A549 (cell line): ENCODE results near the gene PARP6. TPM values are rescaled to one million over a fixed set of nuclear protein-coding genes. Genes with fewer than 3 reads are reported as not detected.
"Not testable (repeated sequence)": the region's sequence is repeated elsewhere in the genome, so short reads cannot be mapped to it uniquely, and the experiment has no call there.

Experiments used
- ATAC-seq, 2 experiments: fragments of 200-7000 bp in 1 of 2; fragments of >200 bp in 1 of 2; cut with Nextera tagmentation in 1 of 2; cut with Tn5 transposase in 1 of 2; 3 replicates each; pipeline versions ENCODE4 v1.8.0 to v1.9.1; 2018 to 2020; ENCODE audit warnings: mild to moderate bottlenecking in 1 of 2, moderate library complexity in 1 of 2
- CTCF ChIA-PET: fragments of 300-600 bp; sonication (Branson Sonifier 250); formaldehyde crosslinking; extraction: SDS; loops from one replicate; lab custom pipeline; 2021; ENCODE audit warnings: antibody characterized with exemption, inconsistent platforms; lab: Yijun Ruan, JAX
- POLR2A ChIA-PET: fragments of 350-600 bp; formaldehyde crosslinking; extraction: SDS; loops from one replicate; lab custom pipeline; 2021; ENCODE audit warnings: antibody characterized with exemption, inconsistent platforms; lab: Yijun Ruan, JAX
- DNase-seq, 2 experiments: peaks; one replicate each; pipeline versions ENCODE4 v3.0.0 to v3.0.0-alpha.2; 2011 to 2016; ENCODE audit warnings: low read depth in 1 of 2, low spot score in 1 of 2
- FAIRE-seq: peaks from 2 replicates; lab custom pipeline; 2011; peaks lifted over from hg19 to GRCh38; lab: Jason Lieb, UNC
- H3K27ac ChIP-seq, 2 experiments: fragments of >200 bp; sonication (Bioruptor Twin); formaldehyde crosslinking; 3 replicates each; pipeline ENCODE4 v1.5.1; 2016 to 2017
- H3K4me1 ChIP-seq: fragments of >200 bp; sonication (Bioruptor Twin); formaldehyde crosslinking; 3 replicates; pipeline ENCODE4 v1.6.1; 2016
- H3K4me2 ChIP-seq: fragments of >200 bp; sonication (Bioruptor Twin); formaldehyde crosslinking; 3 replicates; pipeline ENCODE4 v1.6.1; 2016
- H3K4me3 ChIP-seq: fragments of >200 bp; sonication (Bioruptor Twin); formaldehyde crosslinking; 3 replicates; pipeline ENCODE4 v1.5.1; 2016
- H3K9me3 ChIP-seq: fragments of >200 bp; sonication (Bioruptor Twin); formaldehyde crosslinking; 3 replicates; pipeline ENCODE4 v1.6.1; 2016
- E2F6 ChIP-seq: IDR thresholded peaks from 2 replicates; pipeline ENCODE4 v1.6.1; 2012; ENCODE audit warnings: low read depth, borderline replicate concordance
- ESRRA ChIP-seq: fragments of 150-350 bp; IDR thresholded peaks from 2 replicates; pipeline ENCODE4 v1.6.1; 2014; ENCODE audit warnings: mild to moderate bottlenecking, low read length, borderline replicate concordance
- JUN ChIP-seq, 2 experiments: fragments of >200 bp; sonication (Bioruptor Twin); formaldehyde crosslinking; IDR thresholded peaks; 2 replicates in 1 of 2; 3 replicates in 1 of 2; pipeline ENCODE4 v1.6.1; 2016 to 2017
- MAFK ChIP-seq: fragments of 450-650 bp; IDR thresholded peaks from 2 replicates; pipeline ENCODE4 v1.6.1; 2014; ENCODE audit not compliant: partially characterized antibody
- MAZ ChIP-seq: fragments of 150-350 bp; IDR thresholded peaks from 2 replicates; pipeline ENCODE4 v1.6.1; 2014; ENCODE audit warnings: antibody characterized with exemption, low read depth, low read length, borderline replicate concordance
- PHF8 ChIP-seq: fragments of 200-600 bp; sonication (generic); IDR thresholded peaks from 2 replicates; pipeline ENCODE4 v1.6.1; 2016; ENCODE audit warnings: low read depth, mild to moderate bottlenecking, antibody characterized with exemption, moderate library complexity, borderline replicate concordance
- POLR2AphosphoS2 ChIP-seq: conservative IDR thresholded peaks from 2 replicates; pipeline ENCODE4 v1.6.1; 2012; ENCODE audit warnings: low read length, improper control_type of control experiment, inconsistent platforms
- RNF2 ChIP-seq: fragments of 200-600 bp; sonication (generic); IDR thresholded peaks from 2 replicates; pipeline ENCODE4 v1.6.1; 2016; ENCODE audit warnings: low read depth, mild to moderate bottlenecking, antibody characterized with exemption, moderate library complexity, borderline replicate concordance
- TP53 ChIP-seq: fragments of 250-450 bp; sonication (Bioruptor Pico); IDR thresholded peaks from 2 replicates; pipeline ENCODE4 v1.5.0; 2021; ENCODE audit warnings: mild to moderate bottlenecking, moderate library complexity
- WGBS: methylation state at CpG from one replicate; pipeline ENCODE4 v1.1.6; 2017; ENCODE audit errors: missing lambda C conversion rate; 5-methylcytosine and 5-hydroxymethylcytosine counted together
- polyA plus RNA-seq, 4 experiments: library from polyadenylated mRNA; depleted of rRNA in 3 of 4; stranded (reverse); fragments of >200 nt; fragmentation: RNase III in 1 of 4; extraction: RNeasy Plus Mini Kit Qiagen cat#74134 plus additional on column Dnase treatment in 1 of 4; gene quantifications; 2 replicates in 3 of 4; 3 replicates in 1 of 4; pipeline ENCODE4 v1.2.3, GENCODE V29; 2011 to 2017
- TF ChIP-seq, protein P1 (sequence below): fragments of 150-350 bp; IDR thresholded peaks from 2 replicates; pipeline ENCODE4 v1.6.1; 2014; ENCODE audit warnings: low read depth, mild to moderate bottlenecking, low read length
- TF ChIP-seq, protein P2 (sequence below): IDR thresholded peaks from 2 replicates; pipeline ENCODE4 v1.6.1; 2012

PARP6 gene
- polyA plus RNA-seq, 2 of the 4 experiments (the other 2 are of a cell fraction) = 78.0 to 167 TPM

- Histone ChIP-seq H3K4me2 (no peak overlapping the region), H3K27ac (no peak overlapping the region), H3K9me3 (no peaks in the 10 kb centered on the region), H3K4me3 (no peak overlapping the region), H3K4me1 (no peaks in the 10 kb centered on the region)
- ChIA-PET CTCF (interaction anchor here (0.5 to 1.6 kb wide), 6 partner anchors 8 to 912 kb away, joined by 3 to 8 read pairs (median 4); no protein-coding TSS in a partner anchor), POLR2A (interaction anchor here (0.7 to 1.1 kb wide), 2 partner anchors 47 to 56 kb away, joined by 3 to 4 read pairs; partner anchors contain the start of gene PKM)
- TF ChIP-seq, protein P1, sequence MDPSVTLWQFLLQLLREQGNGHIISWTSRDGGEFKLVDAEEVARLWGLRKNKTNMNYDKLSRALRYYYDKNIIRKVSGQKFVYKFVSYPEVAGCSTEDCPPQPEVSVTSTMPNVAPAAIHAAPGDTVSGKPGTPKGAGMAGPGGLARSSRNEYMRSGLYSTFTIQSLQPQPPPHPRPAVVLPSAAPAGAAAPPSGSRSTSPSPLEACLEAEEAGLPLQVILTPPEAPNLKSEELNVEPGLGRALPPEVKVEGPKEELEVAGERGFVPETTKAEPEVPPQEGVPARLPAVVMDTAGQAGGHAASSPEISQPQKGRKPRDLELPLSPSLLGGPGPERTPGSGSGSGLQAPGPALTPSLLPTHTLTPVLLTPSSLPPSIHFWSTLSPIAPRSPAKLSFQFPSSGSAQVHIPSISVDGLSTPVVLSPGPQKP = no peak
- no peak for TF ChIP-seq TP53 (CRISPR knock-in tag)
- TF ChIP-seq, protein P2, sequence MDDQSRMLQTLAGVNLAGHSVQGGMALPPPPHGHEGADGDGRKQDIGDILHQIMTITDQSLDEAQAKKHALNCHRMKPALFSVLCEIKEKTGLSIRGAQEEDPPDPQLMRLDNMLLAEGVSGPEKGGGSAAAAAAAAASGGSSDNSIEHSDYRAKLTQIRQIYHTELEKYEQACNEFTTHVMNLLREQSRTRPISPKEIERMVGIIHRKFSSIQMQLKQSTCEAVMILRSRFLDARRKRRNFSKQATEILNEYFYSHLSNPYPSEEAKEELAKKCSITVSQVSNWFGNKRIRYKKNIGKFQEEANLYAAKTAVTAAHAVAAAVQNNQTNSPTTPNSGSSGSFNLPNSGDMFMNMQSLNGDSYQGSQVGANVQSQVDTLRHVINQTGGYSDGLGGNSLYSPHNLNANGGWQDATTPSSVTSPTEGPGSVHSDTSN = no peak
- TF ChIP-seq RNF2 = no peak
- TF ChIP-seq ESRRA = no peak
- ATAC-seq (no peak), FAIRE-seq (peak; percentile 65), DNase-seq (no peak)
- 85% methylated on average over 1 of the region's 1 CpG for WGBS
Observed at GRCh38 chr15:72278737-72279136, 6.4 kb upstream of the PARP6 start.

GRCh38 chr15:72276326-72276700, 4.0 kb upstream of the PARP6 start:
- TF ChIP-seq MAZ = no peak
- no peak overlapping the region for H3K4me3 ChIP-seq
- POLR2A ChIA-PET = no interaction called here
- CTCF ChIA-PET = interaction anchor here (0.7 to 2.9 kb wide), 4 partner anchors 9 to 76 kb away, joined by 3 to 9 read pairs (median 6); no protein-coding TSS in a partner anchor
- FAIRE-seq (no peak), ATAC-seq (no peak), DNase-seq (no peak)
- no peaks in the 10 kb centered on the region for H3K9me3 ChIP-seq
- peaks cover 6% of the 10 kb centered on the region for H3K4me1 ChIP-seq
- no peak overlapping the region for H3K4me2 ChIP-seq
- no peak overlapping the region for H3K27ac ChIP-seq

DNA sequence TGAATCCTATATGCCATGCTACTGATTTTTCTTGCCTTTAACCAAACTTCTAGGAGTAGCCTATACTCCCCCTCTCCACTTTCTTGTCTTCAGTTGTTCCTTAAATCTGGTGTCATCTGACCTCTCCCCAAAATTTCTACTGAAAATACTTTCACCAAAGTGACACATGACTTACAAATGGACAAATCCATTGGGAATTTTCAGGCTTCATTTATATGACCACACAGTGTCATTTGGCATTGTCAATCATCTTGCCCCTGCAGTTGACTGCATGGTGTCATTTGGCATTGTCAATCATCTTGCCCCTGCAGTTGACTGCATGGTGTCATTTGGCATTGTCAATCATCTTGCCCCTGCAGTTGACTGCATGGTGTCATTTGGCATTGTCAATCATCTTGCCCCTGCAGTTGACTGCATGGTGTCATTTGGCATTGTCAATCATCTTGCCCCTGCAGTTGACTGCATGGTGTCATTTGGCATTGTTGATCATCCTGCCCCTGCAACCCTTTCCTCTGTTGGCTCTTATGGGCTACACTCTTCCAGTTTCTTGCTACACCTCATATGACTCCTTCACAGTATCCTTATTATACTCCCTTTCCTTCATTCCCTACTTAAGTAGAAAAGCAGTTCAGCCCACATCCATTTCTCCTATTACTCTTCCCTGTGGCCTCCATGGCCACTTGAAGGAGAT, 3.4 kb upstream of the PARP6 start:
- H3K4me3 ChIP-seq, DNase-seq, FAIRE-seq, H3K27ac ChIP-seq, H3K9me3 ChIP-seq, POLR2A ChIA-PET, H3K4me2 ChIP-seq, ATAC-seq: not testable (repeated sequence)
- CTCF ChIA-PET = interaction anchor here (1.4 to 3.0 kb wide), 5 partner anchors 9 to 76 kb away, joined by 3 to 54 read pairs (median 9); no protein-coding TSS in a partner anchor
- peaks cover 12% of the 10 kb centered on the region for H3K4me1 ChIP-seq

- Histone ChIP-seq H3K4me1 (peaks cover 18% of the 10 kb centered on the region), H3K9me3 (no peaks in the 10 kb centered on the region), H3K27ac (peak overlapping the region; percentile 68 to 95), H3K4me2 (peak overlapping the region; percentile 76), H3K4me3 (peak overlapping the region; percentile 80)
- CTCF ChIA-PET = interaction anchor here (0.6 to 3.0 kb wide), 27 partner anchors 9 to 120 kb away, joined by 3 to 54 read pairs (median 4); partner anchors contain the start of gene PKM
- ATAC-seq (peak in 1 of 2 experiments; percentile 8; a peak in 1 of 6 replicates), FAIRE-seq (no peak), DNase-seq (no peak)
- 60% methylated on average over 10 of the region's 10 CpGs for WGBS
- POLR2A ChIA-PET = interaction anchor here (1.1 to 1.8 kb wide), 3 partner anchors 41 to 46 kb away, joined by 3 to 7 read pairs (median 3); no protein-coding TSS in a partner anchor
- TF ChIP-seq JUN (IDR thresholded peaks at IDR 0.05) = peak in 1 of 2 experiments; percentile 17; a peak in 1 of 5 replicates
- TF ChIP-seq PHF8 = peak; percentile 57; the same call in 1 of the 2 replicates
- peak; percentile 37 for TF ChIP-seq MAFK
- TF ChIP-seq E2F6 = no peak
- TF ChIP-seq POLR2AphosphoS2 = no peak
Observed at GRCh38 chr15:72272997-72273352, 621 bp upstream of the PARP6 start.
